Astrocyte of the cerebellum (primary cell): ENCODE data around the gene ENO4.

Experiments used
- DNase-seq: peaks from one replicate; pipeline ENCODE4 v3.0.0-alpha.2; 2011; ENCODE audit warnings: low read depth
- H3K4me3 ChIP-seq: 2 replicates; pipeline ENCODE4 v1.5.1; 2011; ENCODE audit warnings: mild to moderate bottlenecking, low read depth, low read length, moderate library complexity
- in situ Hi-C: cut with HindIII; loops from 2 replicates; pipeline ENCODE4 v1.10.0; 2017; ENCODE audit warnings: low sequenced_read_pairs
- TF ChIP-seq, protein P1 (sequence below): IDR thresholded peaks from 2 replicates; pipeline ENCODE4 v1.5.1; 2012; ENCODE audit warnings: low read length, low read depth, moderate library complexity, mild to moderate bottlenecking; ENCODE audit errors: missing control alignments

The ENO4 gene

DNA sequence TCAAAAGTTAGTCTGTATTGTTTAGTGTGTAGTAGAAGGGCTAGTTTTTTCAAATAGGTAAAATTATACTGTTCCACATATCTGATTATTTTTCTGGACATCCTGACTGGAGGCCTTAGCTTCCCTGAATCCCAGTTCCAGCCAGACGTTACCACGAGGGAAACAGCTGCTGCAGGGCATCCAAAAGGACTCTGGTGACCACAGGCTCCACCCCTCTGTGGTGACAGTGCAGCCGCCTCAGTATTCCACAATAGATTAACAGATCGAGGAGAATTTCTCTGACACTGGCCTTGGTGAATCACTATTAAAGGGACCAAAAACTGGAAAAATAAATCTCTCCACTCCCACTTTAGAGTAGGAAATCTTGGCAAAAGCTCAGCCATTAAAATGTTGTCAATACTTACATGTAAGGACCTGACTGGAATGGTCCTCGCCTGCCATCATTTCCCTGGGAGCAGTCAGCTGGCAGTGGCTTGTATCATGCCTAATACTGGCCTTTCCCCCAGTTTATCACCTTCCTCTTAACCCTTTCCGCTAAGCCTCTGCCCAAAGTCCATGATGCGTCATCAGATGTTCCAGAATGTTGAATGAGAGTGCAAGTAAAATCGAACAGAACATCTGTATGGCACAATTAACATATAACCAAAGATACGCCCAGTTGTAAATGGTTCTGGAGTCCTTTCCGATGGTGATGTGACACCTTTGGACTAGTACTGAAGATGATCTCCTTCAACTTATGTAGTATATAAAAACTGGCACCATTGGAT, 31.6 kb downstream of the ENO4 start:
- in situ Hi-C loops = no loop called here
- DNase-seq = no peak
- TF ChIP-seq, protein P1, sequence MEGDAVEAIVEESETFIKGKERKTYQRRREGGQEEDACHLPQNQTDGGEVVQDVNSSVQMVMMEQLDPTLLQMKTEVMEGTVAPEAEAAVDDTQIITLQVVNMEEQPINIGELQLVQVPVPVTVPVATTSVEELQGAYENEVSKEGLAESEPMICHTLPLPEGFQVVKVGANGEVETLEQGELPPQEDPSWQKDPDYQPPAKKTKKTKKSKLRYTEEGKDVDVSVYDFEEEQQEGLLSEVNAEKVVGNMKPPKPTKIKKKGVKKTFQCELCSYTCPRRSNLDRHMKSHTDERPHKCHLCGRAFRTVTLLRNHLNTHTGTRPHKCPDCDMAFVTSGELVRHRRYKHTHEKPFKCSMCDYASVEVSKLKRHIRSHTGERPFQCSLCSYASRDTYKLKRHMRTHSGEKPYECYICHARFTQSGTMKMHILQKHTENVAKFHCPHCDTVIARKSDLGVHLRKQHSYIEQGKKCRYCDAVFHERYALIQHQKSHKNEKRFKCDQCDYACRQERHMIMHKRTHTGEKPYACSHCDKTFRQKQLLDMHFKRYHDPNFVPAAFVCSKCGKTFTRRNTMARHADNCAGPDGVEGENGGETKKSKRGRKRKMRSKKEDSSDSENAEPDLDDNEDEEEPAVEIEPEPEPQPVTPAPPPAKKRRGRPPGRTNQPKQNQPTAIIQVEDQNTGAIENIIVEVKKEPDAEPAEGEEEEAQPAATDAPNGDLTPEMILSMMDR = no peak
- no peak overlapping the region for H3K4me3 ChIP-seq

- TF ChIP-seq, protein P1 = no peak
- no peak overlapping the region for H3K4me3 ChIP-seq
- DNase-seq = no peak
- in situ Hi-C loops = no loop called here
These were observed 33.3 kb downstream of the ENO4 start for GRCh38 chr10:116882639-116883038.

- H3K4me3 ChIP-seq = no peak overlapping the region
- no peak for DNase-seq
- in situ Hi-C loops = no loop called here
- TF ChIP-seq, protein P1 = no peak
These were observed 37.5 kb downstream of the ENO4 start for GRCh38 chr10:116886772-116887171.

DNA sequence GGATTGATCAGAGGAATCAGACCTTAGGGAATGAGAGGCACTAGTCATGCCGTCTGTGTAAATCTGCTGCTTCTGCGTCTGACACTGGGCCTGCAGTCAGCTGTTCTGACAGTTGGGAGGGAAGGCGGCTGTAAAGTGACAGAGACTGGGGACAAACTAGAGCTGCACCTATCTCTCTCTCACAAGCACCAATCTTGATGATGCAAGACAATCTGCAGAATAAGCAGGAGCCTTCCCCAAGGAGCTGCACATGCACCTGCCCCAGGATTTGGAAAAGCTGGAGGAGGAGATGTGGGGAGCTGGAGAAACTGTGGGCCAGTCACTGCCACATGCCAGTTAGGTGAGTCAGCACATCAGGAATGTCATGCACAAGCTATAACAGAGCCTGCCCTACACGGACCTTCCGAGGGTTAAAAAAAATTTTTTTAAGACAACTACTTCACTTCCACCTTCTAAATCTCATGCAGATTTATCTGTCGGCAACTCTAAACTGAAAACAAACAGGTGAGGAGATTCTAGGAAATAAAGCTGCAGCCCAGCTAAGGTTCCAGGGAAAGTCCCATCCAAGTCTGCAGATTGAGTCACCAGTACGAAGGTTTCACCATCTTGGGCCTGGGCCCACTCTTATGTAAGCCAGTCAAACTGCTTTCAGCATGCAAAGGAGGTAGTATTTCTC, 39.2 kb downstream of the ENO4 start:
- in situ Hi-C loops = no loop called here
- no peak overlapping the region for H3K4me3 ChIP-seq
- TF ChIP-seq, protein P1 = no peak
- DNase-seq = peak; percentile 59

DNA sequence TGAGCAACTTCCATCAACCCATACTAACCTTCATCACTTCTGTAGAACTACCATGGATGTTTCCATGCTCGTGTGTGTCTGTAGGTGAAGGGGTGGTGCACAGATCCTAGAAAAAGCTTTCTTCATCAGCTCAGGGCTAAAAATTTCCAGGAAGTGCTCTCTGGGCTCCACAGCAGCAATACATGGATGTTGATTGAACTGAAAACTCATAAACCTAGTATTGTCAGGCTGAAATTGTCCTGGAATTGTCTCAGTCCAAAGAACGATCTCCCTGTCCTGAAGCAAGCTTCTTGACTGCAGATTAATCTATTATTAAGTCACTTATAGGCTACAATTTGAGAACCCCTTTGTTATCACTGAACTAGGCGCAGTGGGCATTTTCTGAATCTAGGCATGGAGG, 39.8 kb downstream of the ENO4 start:
- TF ChIP-seq, protein P1 = no peak
- H3K4me3 ChIP-seq = no peak overlapping the region
- DNase-seq = no peak
- in situ Hi-C loops = no loop called here

DNA sequence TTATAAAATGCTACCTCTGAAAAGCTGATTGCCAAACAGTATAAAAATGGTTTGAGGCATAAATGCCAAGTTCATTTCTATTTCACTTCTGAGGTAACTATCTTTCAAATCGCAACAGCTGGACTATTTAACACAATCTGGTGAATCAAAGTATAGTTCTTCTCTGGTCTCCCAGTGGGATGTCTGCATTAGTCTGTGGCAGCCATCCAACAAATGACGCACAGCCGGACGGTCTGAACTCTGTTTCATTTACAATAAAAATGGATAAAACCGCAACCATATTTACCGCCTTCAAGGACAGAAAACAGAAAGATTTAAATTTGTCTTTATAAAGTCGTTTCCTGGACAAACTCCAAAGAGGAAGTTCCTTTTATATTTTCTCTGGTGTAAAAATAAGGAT, 41.9 kb downstream of the ENO4 start:
- H3K4me3 ChIP-seq = no peak overlapping the region
- TF ChIP-seq, protein P1 = no peak
- peak; percentile 91 for DNase-seq
- in situ Hi-C loops = no loop called here
